ENCODE measurements around the gene ADGRE2. TPM values are rescaled to one million over a fixed set of nuclear protein-coding genes. Genes with fewer than 3 reads are reported as not detected.

ADGRE2 gene
- total and polyA plus RNA-seq, 4 donors = 0.40 to 5.3 (median 1.2) TPM

GRCh38 chr19:14770944-14771839 lies 7.2 kb downstream of the ADGRE2 start:
- Histone ChIP-seq H3K27me3 (ENCODE audit: control insufficient read depth in 4 of 4, insufficient read depth in 4 of 4, low read length in 3 of 4) (peaks cover 0 to 2% (median 0%) of the 10 kb centered on the region in 4 donors), H3K36me3 (ENCODE audit: control insufficient read depth in 4 of 4, insufficient read depth in 3 of 4, low read depth in 1 of 4, low read length in 3 of 4) (no peaks in the 10 kb centered on the region), H3K4me3 (ENCODE audit: low read depth in 1 of 3, low read length in 3 of 3) (no peak overlapping the region), H3K27ac (ENCODE audit: low read depth in 1 of 2, low read length in 2 of 2) (no peak overlapping the region), H3K9me3 (ENCODE audit: control insufficient read depth in 4 of 4, low read length in 3 of 4) (no peaks in the 10 kb centered on the region), H3K9ac (ENCODE audit: low read depth in 1 of 2, low read length in 2 of 2) (no peak overlapping the region), H3K4me1 (ENCODE audit: control insufficient read depth in 4 of 4, insufficient read depth in 4 of 4, low read length in 3 of 4) (no peaks in the 10 kb centered on the region)
- no peak for TF ChIP-seq NR2F2 (IDR thresholded peaks at IDR 0.05)
- no peak for TF ChIP-seq EGR1 (IDR thresholded peaks at IDR 0.05; ENCODE audit: low read depth in 2 of 2)
- no peak for TF ChIP-seq MAX (IDR thresholded peaks at IDR 0.05)
- no peak for TF ChIP-seq HNF4G (IDR thresholded peaks at IDR 0.05)
- no peak for TF ChIP-seq TAF1 (conservative IDR thresholded peaks at IDR 0.05)
- no peak for TF ChIP-seq HNF4A (conservative IDR thresholded peaks at IDR 0.05)
- TF ChIP-seq ZBTB33 (IDR thresholded peaks at IDR 0.05) = no peak
- no peak for TF ChIP-seq RAD21 (IDR thresholded peaks at IDR 0.05)
- no peak for TF ChIP-seq SP1 (IDR thresholded peaks at IDR 0.05)
- no peak for TF ChIP-seq REST (IDR thresholded peaks at IDR 0.05)
- TF ChIP-seq ATF3 (IDR thresholded peaks at IDR 0.05) = no peak
- no peak for TF ChIP-seq RXRA (IDR thresholded peaks at IDR 0.05)
- no peak for TF ChIP-seq FOXA2 (IDR thresholded peaks at IDR 0.05)
- no peak for TF ChIP-seq FOXA1 (IDR thresholded peaks at IDR 0.05)
- no peak for TF ChIP-seq YY1 (IDR thresholded peaks at IDR 0.05)
- WGBS = 76% methylated on average over 11 of the region's 11 CpGs
- no peak for DNase-seq (ENCODE audit: low spot score)

GRCh38 chr19:14770136-14770535 lies 8.2 kb downstream of the ADGRE2 start:
- no peaks in the 10 kb centered on the region for H3K4me1 ChIP-seq (ENCODE audit: control insufficient read depth in 4 of 4, insufficient read depth in 4 of 4, low read length in 3 of 4)
- no peak for TF ChIP-seq YY1 (IDR thresholded peaks at IDR 0.05)
- no peak for TF ChIP-seq FOXA1 (IDR thresholded peaks at IDR 0.05)
- no peak for TF ChIP-seq SP1 (IDR thresholded peaks at IDR 0.05)
- no peak for TF ChIP-seq NR2F2 (IDR thresholded peaks at IDR 0.05)
- TF ChIP-seq GABPA (IDR thresholded peaks at IDR 0.05 in 1 of 2, conservative IDR thresholded peaks at IDR 0.05 in 1 of 2) = no peak
- no peak for TF ChIP-seq HNF4A (conservative IDR thresholded peaks at IDR 0.05)
- no peak for TF ChIP-seq EGR1 (IDR thresholded peaks at IDR 0.05; ENCODE audit: low read depth in 2 of 2)
- TF ChIP-seq ZBTB33 (IDR thresholded peaks at IDR 0.05) = no peak
- TF ChIP-seq FOXA2 (IDR thresholded peaks at IDR 0.05) = no peak
- TF ChIP-seq ATF3 (IDR thresholded peaks at IDR 0.05) = no peak
- no peak for TF ChIP-seq HNF4G (IDR thresholded peaks at IDR 0.05)
- no peak for TF ChIP-seq MAX (IDR thresholded peaks at IDR 0.05)
- no peak for TF ChIP-seq RXRA (IDR thresholded peaks at IDR 0.05)
- no peak for TF ChIP-seq CTCF (IDR thresholded peaks at IDR 0.05; ENCODE audit: low read depth, low read length, missing input control)
- no peak overlapping the region for H3K4me3 ChIP-seq (ENCODE audit: low read depth in 1 of 3, low read length in 3 of 3)
- 73% methylated on average over 5 of the region's 5 CpGs for WGBS
- H3K27ac ChIP-seq (ENCODE audit: low read depth in 1 of 2, low read length in 2 of 2) = no peak overlapping the region
- no peaks in the 10 kb centered on the region for H3K9me3 ChIP-seq (ENCODE audit: control insufficient read depth in 4 of 4, low read length in 3 of 4)
- H3K36me3 ChIP-seq (ENCODE audit: control insufficient read depth in 4 of 4, insufficient read depth in 3 of 4, low read depth in 1 of 4, low read length in 3 of 4) = no peaks in the 10 kb centered on the region
- H3K9ac ChIP-seq (ENCODE audit: low read depth in 1 of 2, low read length in 2 of 2) = no peak overlapping the region
- no peaks in the 10 kb centered on the region for H3K27me3 ChIP-seq (ENCODE audit: control insufficient read depth in 4 of 4, insufficient read depth in 4 of 4, low read length in 3 of 4)
- no peak for DNase-seq (ENCODE audit: low spot score)
